GM12873 (cell line): ENCODE results near the gene CWH43.

Experiments
- TF ChIP-seq, protein P1 (sequence below): IDR thresholded peaks from 2 replicates; pipeline ENCODE4 v1.5.1; 2012; ENCODE audit warnings: low read depth, mild to moderate bottlenecking, moderate library complexity, low read length, control low read depth; ENCODE audit not compliant: insufficient read depth; ENCODE audit errors: missing control alignments

Gene CWH43

DNA sequence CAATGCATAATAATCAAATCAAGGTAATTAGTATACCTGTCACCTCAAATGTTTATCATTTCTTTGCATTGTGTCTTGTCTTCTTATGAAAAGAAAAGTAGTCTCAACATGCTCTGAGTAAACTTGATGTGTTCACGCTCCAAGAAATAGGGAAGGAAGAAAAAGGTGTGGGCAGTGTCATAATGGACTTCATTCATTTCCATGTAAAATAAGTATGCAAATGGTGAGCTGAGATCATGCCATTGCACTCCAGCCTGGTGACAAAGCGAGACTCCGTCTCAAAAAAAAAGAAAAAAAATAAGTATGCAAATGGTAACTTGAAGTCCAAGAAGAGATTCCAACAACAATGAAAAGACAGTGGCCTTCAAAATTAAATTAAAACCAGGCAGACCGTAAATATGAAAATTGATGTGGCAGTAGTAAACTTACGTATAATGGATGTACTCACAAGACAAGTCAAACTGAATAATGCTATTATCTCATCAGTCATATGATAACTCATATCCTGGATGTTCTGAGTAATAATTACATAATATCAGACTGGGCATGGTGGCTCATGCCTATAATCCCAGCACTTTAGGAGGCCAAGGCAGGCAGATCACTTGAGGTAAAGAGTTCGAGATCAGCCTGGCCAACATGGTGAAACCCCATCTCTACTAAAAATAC is 6.0 kb upstream of the CWH43 start:
- TF ChIP-seq, protein P1, sequence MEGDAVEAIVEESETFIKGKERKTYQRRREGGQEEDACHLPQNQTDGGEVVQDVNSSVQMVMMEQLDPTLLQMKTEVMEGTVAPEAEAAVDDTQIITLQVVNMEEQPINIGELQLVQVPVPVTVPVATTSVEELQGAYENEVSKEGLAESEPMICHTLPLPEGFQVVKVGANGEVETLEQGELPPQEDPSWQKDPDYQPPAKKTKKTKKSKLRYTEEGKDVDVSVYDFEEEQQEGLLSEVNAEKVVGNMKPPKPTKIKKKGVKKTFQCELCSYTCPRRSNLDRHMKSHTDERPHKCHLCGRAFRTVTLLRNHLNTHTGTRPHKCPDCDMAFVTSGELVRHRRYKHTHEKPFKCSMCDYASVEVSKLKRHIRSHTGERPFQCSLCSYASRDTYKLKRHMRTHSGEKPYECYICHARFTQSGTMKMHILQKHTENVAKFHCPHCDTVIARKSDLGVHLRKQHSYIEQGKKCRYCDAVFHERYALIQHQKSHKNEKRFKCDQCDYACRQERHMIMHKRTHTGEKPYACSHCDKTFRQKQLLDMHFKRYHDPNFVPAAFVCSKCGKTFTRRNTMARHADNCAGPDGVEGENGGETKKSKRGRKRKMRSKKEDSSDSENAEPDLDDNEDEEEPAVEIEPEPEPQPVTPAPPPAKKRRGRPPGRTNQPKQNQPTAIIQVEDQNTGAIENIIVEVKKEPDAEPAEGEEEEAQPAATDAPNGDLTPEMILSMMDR = no peak

DNA sequence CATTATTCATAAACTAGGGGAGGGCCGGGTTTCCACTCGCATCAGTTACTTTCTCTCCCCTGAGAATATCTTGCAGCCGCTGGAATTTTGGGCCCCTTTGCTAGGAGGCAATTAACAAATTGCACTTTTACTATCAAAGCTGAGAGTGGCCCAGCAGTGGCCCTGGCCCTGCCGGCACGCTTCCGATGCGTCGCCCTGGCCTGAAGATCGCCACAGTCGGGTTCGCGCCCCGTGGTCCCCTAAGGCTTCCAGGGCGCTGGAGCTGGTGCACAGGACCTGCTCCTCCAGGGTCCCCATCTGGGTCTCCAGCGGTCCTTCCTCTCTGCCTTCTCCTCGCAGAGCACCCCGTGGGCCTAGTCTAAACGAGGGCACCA is 486 bp upstream of the CWH43 start:
- TF ChIP-seq, protein P1 = no peak

DNA sequence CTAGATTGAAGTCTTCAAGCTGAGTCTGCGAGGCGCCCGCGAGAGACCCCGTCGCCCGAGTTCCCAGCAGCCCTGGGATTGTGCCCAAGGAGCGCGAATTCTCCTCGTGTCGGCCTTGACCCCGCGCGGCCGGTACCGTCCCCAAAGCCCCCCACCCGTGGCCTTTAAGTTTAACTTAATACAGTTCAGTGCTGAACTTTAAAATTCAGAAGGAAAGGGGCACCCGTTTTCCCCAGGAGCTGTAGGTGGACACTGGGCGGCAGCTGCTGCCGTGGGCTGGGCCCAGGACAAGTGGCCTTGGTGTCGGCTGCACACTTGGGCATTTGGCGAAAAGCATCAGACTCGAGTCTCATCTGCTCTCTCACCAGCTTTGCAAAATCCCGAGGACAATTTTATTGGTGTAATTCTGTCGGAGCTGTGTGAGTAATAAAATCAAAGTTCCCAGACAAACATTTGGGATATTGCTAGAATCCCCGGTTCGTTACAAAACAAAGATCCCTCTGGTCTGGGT is 634 bp downstream of the CWH43 start:
- TF ChIP-seq, protein P1 = no peak

DNA sequence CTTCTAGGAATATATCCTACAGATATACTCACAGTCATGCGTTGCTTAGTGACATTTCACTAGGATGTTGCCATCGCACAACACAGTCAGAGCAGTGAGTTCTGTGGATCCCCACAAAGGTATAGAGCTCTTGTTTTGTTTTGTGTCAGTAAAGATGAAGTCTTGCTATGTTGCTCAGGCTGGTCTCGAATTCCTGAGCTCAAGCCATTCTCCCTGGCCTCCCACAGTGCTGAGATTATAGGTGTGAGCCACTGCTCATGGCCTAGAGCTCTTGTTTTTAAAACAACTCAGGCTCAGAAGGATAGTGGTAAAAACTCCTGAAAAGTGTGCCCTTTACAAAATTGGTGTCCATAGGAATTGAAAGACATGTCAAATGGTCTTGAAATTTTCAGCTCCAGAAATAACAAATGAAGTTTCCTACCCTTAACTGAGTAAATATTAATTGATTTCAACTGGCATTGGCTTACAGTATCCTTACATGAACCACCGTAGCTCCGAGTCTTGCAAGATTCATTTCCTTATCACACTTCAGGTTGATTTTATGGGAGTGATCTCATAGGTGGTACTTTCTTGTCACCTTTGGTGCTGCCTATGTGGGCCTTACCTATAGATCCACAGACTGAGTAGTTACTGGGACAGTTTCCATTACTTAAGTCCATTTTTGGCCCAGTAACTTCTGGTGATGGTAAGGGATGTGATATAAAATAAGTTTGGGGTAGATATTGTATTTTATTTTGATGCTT is 3.6 kb downstream of the CWH43 start:
- TF ChIP-seq, protein P1 = no peak

DNA sequence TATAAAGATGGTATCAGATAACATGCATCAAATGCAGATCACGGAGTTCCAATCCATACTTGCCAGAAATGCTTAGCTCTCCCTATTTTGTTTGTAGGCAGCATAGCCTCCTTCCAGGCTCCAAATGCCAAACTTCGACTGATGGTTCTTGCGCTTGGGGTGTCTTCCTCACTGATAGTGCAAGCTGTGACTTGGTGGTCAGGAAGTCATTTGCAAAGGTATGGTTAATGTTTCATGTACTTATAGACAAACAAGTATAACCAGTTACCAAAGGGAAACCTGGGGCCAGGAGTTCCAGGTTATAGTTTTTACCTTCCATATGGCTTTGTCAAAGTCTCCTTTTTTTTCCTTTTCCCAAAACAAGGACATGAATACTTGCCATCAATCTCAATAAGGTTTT is 5.3 kb downstream of the CWH43 start:
- TF ChIP-seq, protein P1 = no peak

DNA sequence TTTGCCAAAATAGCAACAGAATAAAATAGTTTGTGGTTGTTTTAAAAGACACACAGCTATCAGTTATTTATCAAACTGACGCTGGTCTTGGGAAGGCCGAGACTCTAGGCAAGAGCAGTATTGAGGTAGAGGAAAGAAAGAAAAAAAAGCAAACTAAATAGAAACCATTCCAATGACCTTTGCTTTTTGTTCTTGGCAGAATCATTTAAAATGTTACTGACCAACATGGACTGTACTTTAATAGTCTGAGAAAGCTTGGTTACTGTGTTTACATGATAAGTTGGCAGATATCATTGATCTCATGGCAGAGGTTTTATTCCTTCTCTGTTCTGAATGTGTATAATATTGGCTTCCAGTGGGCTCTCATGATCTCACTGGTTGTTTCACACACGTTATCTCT is 11.9 kb downstream of the CWH43 start:
- TF ChIP-seq, protein P1 = no peak

DNA sequence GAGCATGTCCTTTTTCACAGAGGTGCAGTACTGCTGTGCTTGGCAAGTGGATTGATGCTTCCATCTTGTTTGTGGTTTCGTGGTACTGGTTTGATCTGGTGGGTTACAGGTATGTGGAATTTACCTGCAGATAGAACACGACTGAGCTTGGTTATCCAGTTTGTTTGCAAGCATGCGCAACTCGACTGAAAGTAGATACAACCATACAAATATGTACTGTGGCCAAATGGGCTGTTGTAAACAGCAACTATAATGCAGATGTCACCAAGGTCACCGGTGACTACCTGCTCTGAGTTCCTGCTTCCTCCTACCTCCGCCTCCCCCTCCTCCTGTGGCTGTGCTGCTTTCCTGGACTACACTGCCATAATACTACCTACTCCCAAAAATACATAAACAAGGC is 12.4 kb downstream of the CWH43 start:
- TF ChIP-seq, protein P1 = no peak
